NCI-H345 (cell line): Measurements from ENCODE around the gene HDAC3.
"Not testable (repeated sequence)": the region's sequence is repeated elsewhere in the genome, so short reads cannot be mapped to it uniquely, and the experiment has no call there.

Experiments used
- DNase-seq: peaks from one replicate; lab custom pipeline; 2025; lab: John Stamatoyannopoulos, UW

The HDAC3 gene

GRCh38 chr5:141634720-141635119, 1.9 kb downstream of the HDAC3 start:
- DNase-seq: no peak

- DNase-seq: no peak
Observed at GRCh38 chr5:141633871-141634561, 2.6 kb downstream of the HDAC3 start.

GRCh38 chr5:141632650-141633049, 4.0 kb downstream of the HDAC3 start:
- DNase-seq: peak; percentile 36

GRCh38 chr5:141630570-141631140, 6.0 kb downstream of the HDAC3 start:
- no peak for DNase-seq

- no peak for DNase-seq
Observed at GRCh38 chr5:141628175-141628788, 8.4 kb downstream of the HDAC3 start.

- no peak for DNase-seq
Observed at GRCh38 chr5:141623611-141624010, 13.0 kb downstream of the HDAC3 start.

- DNase-seq: no peak
Observed at GRCh38 chr5:141623186-141623585, 13.5 kb downstream of the HDAC3 start.

- DNase-seq: peak; percentile 99
Observed at GRCh38 chr5:141618804-141619554, 17.7 kb downstream of the HDAC3 start, which contains the start of gene DIAPH1. TSS of gene DIAPH1 (minus strand) at chr5:141619000. CDS start at chr5:141618914, 86 bp downstream.

- peak; percentile 66 for DNase-seq
Observed at GRCh38 chr5:141618030-141618803, 18.4 kb downstream of the HDAC3 start.

GRCh38 chr5:141617682-141618029, 19.0 kb downstream of the HDAC3 start:
- DNase-seq: no peak

GRCh38 chr5:141617128-141617527, 19.5 kb downstream of the HDAC3 start:
- no peak for DNase-seq

- no peak for DNase-seq
Observed at GRCh38 chr5:141615991-141616720, 20.5 kb downstream of the HDAC3 start.

GRCh38 chr5:141613344-141613743, 23.3 kb downstream of the HDAC3 start:
- no peak for DNase-seq

- DNase-seq: no peak
Observed at GRCh38 chr5:141611289-141611688, 25.4 kb downstream of the HDAC3 start.

GRCh38 chr5:141609921-141610320, 26.7 kb downstream of the HDAC3 start:
- DNase-seq: not testable (repeated sequence)

- no peak for DNase-seq
Observed at GRCh38 chr5:141609044-141609443, 27.6 kb downstream of the HDAC3 start.

GRCh38 chr5:141608557-141608956, 28.1 kb downstream of the HDAC3 start:
- no peak for DNase-seq

GRCh38 chr5:141608046-141608445, 28.6 kb downstream of the HDAC3 start:
- DNase-seq: no peak

- DNase-seq: no peak
Observed at GRCh38 chr5:141605523-141606277, 30.9 kb downstream of the HDAC3 start.

GRCh38 chr5:141603923-141604717, 32.5 kb downstream of the HDAC3 start:
- no peak for DNase-seq
